Caki2 (cell line): ENCODE results near the gene FCHSD1. TPM values are rescaled to one million over a fixed set of nuclear protein-coding genes. Genes with fewer than 3 reads are reported as not detected.
A peak's percentile ranks its signal among the peaks of the same experiment; 100 is the strongest.

Source experiments
- DNase-seq: peaks from one replicate; pipeline ENCODE4 v3.0.0-alpha.2; 2015; ENCODE audit warnings: low read depth
- in situ Hi-C: cut with HindIII; loops from 2 replicates; pipeline ENCODE4 v1.10.0; 2016; ENCODE audit warnings: low sequenced_read_pairs, low pct_unique_long_range_greater_than_20kb, mixed read lengths
- total RNA-seq: library from RNA; depleted of rRNA; stranded (reverse); fragments of >200 nt; shearing (Covaris generic); gene quantifications from 2 replicates; pipeline ENCODE4 v1.2.3, GENCODE V29; 2014; ENCODE audit warnings: low replicate concordance; rRNA removed

FCHSD1 gene
- 19.7 and 23.2 TPM in 2 replicates for total RNA-seq

- in situ Hi-C loops: no loop called here
- peak; percentile 66 for DNase-seq
Measured at GRCh38 chr5:141650851-141651727, at the start of gene FCHSD1. TSS of gene FCHSD1 (minus strand) at chr5:141651418. CDS start at chr5:141651368, 50 bp downstream.

- DNase-seq: no peak
- in situ Hi-C loops: no loop called here
Measured at GRCh38 chr5:141697586-141697985, 46.4 kb upstream of the FCHSD1 start.

GRCh38 chr5:141696431-141696830 lies 45.2 kb upstream of the FCHSD1 start:
- in situ Hi-C loops: no loop called here
- no peak for DNase-seq

- peak; percentile 75 for DNase-seq
Measured at GRCh38 chr5:141695627-141696215, 44.5 kb upstream of the FCHSD1 start.

GRCh38 chr5:141694479-141694878 lies 43.3 kb upstream of the FCHSD1 start:
- no peak for DNase-seq
- in situ Hi-C loops: no loop called here

More at GRCh38 chr5:141695627-141696215, 44.5 kb upstream of the FCHSD1 start:
- in situ Hi-C loops: no loop called here

- peak; percentile 86 for DNase-seq
- in situ Hi-C loops: no loop called here
Measured at GRCh38 chr5:141692919-141693725, 41.9 kb upstream of the FCHSD1 start.

GRCh38 chr5:141692533-141692888 lies 41.3 kb upstream of the FCHSD1 start:
- in situ Hi-C loops: no loop called here
- DNase-seq: no peak

GRCh38 chr5:141691867-141692532 lies 40.8 kb upstream of the FCHSD1 start:
- peak; percentile 82 for DNase-seq
- in situ Hi-C loops: no loop called here

- no peak for DNase-seq
- in situ Hi-C loops: no loop called here
Measured at GRCh38 chr5:141691286-141691866, 40.2 kb upstream of the FCHSD1 start.

GRCh38 chr5:141686648-141687416 lies 35.6 kb upstream of the FCHSD1 start:
- in situ Hi-C loops: no loop called here
- no peak for DNase-seq

- DNase-seq: no peak
- in situ Hi-C loops: no loop called here
Measured at GRCh38 chr5:141685591-141685990, 34.4 kb upstream of the FCHSD1 start.

- no peak for DNase-seq
- in situ Hi-C loops: no loop called here
Measured at GRCh38 chr5:141683596-141684141, 32.5 kb upstream of the FCHSD1 start.

GRCh38 chr5:141681695-141682641 lies 30.8 kb upstream of the FCHSD1 start, which contains the start of gene ARAP3:
TSS of gene ARAP3 (minus strand) at chr5:141682230. CDS start at chr5:141680486, 1,744 bp downstream.
- peak; percentile 68 for DNase-seq
- in situ Hi-C loops: no loop called here

- DNase-seq: no peak
- in situ Hi-C loops: no loop called here
Measured at GRCh38 chr5:141681295-141681694, 30.1 kb upstream of the FCHSD1 start.

GRCh38 chr5:141680751-141681201 lies 29.6 kb upstream of the FCHSD1 start:
- in situ Hi-C loops: no loop called here

GRCh38 chr5:141680178-141680577 lies 29.0 kb upstream of the FCHSD1 start:
- in situ Hi-C loops: no loop called here

More at GRCh38 chr5:141680751-141681201, 29.6 kb upstream of the FCHSD1 start:
- no peak for DNase-seq

More at GRCh38 chr5:141680178-141680577, 29.0 kb upstream of the FCHSD1 start:
- DNase-seq: no peak
